ENCODE results near the gene SACS.
A peak's percentile ranks its signal among the peaks of the same experiment; 100 is the strongest.
"Not testable (repeated sequence)": the region's sequence is repeated elsewhere in the genome, so short reads cannot be mapped to it uniquely, and the experiment has no call there.

SACS gene

DNA sequence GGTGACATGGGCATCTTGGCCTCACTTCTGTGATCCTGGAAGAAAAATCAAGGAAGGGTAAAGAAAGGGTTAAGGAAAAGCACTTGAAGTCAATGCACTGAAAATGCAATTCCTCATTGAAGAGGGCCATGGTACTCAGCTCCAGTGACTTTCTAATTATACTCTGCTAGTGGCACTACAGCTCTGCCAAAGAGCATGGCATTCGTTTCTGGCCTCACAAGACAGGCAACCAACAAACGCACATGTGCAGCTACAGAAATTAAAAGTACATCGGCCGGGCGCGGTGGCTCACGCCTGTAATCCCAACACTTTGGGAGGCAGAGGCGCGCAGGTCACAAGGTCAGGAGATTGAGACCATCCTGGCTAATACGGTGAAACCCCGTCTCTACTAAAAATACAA, 21.8 kb downstream of the SACS start:
- DNase-seq (ENCODE audit: low spot score), result no peak

DNA sequence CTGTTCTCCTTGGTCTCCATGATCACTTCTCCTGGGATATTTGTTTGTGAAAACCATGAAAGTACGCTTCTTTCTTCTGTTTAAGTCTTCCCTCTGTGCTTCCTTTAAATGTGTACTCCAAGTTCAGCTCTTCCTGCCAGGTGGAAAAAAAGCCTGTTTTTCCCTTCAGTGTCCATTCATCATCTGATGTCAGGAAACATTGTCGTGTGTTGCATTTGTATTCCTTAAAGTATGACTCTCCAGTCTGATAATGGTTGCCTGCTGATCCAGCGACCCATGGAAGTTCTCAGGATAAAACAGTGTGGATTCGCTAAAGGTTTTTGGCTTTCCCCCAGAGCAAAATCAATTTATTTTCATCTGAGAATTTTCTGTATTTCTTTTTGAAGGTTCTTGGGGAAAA, 22.3 kb downstream of the SACS start:
- DNase-seq (ENCODE audit: low spot score), result no peak

DNA sequence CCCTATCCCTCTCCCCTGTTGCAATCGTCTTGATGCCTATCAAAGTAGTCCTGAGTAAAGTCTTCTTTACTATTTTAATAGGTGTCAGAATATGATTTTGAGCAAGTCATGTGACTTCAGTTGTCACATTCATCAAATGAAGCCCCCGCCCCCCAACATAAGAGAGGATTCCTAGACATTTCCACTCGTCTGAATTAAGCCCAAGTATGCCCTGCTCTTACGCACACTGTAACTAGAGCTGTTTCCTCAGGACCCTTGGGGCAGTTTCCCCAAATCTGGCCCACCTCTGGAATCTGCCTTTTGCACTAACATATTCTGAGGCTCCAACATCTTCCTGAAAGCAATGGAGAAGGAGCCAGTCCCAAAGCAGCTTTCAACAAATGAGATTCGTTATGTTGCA, 25.5 kb downstream of the SACS start:
- DNase-seq (ENCODE audit: low spot score), result no peak

DNA sequence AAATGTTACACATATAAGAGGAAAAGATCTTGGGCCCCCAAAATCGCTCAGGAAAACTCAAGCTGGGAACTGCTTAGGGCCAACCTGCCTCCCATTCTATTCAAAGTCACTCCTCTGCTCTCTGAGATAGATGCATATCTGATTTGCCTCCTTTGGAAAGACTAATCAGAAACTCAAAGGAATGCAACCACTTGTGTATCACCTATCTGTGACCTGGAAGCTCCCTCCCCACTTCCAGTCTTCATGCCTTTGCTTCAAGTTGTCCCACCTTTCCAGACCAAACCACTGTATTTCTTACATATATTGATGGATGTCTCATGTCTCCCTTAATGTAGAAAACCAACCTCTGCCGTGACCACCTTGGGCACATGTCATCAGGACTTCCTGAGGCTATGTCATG, 32.3 kb downstream of the SACS start:
- DNase-seq (ENCODE audit: low spot score), result not testable (repeated sequence)

DNA sequence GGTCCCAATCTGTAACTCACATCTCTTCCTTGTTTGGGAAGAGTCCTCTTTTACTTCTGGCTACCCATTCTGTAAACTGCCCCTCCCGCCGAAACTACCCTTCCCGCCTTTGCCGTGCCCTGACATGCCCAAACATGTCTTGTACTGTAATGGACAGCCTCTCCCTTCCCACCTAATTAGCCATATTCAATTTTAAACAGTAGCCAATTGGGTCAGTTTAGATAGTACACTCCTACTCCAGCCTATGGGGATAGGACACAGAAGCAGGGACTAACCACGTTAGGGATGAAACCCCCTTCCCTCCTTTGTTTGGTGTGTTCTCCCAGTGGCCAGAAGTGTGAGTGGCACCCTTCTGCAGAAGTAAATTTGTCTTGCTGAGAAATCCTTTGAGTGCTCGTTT, 34.2 kb downstream of the SACS start:
- DNase-seq (ENCODE audit: low spot score), result no peak

DNA sequence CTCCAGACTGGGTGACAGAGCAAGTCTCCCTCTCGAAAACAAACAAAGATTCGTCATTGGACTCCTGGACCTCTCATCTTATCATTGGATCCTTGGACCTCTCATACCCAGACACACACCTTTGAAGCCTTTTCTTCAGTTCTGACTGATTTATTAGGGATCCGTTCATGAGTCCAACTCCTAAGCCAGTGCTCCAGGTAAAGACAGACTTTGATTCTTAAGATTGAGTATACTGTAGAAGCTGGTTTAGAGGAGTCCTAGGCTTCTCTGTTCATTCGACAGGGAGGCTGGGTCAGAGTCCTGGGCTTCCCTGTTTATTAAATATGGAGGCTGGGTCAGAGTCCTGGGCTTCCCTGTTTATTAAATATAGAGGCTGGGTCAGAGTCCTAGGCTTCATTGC, 38.7 kb downstream of the SACS start:
- DNase-seq (ENCODE audit: low spot score), result no peak

DNA sequence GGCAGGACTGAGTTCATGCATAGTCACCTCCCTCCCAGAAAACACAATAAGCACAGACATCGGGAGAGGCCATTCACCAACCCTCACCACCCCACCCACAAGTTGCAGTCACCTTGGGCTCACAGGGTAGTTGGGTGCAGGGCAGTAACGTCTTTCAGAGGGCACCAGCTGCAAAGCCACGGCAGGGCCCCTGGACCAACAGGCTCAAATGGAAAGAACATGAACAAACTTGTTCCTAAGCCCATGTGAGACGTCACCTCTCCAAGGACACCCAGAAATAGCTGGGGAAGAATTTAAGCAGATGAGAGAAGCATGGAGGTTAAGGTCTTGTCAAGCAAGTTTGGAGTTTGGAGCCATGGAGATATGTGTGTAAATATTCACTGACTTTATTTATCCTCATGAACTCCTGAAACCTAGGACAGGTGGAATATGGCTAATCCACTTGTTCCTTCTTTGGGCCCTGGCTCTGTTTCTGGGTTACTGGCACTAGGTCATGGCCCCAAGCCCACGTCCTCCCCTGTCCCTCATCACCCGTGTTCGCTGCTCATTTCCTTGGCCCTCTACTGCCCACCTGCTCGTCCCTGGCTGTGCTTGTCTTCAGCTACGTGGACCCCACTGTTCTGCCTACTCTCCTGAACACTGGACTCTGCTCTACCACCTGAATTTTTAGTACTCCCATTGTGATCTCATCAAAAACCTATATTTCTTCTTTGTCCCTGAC, 40.4 kb downstream of the SACS start:
- no peak for DNase-seq (ENCODE audit: low spot score)

DNA sequence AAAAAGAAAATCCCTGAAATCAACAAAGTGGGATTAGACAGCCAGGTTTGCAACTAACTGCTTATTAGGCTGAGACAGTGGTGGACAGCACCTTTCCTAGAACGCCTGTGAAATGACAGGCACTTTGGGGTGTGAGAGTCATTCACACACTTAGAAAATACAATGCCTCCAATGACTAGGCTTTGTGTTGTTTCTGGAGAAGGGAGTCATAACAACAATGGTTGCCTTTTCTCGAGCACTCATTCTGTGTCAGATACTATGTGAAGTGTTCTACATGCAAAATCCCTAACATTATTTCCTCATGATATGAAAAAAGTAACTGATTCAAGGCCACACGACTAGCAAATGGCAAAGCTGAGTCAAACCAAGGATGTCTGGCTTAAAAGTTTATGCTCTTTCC, 41.2 kb downstream of the SACS start:
- no peak for DNase-seq (ENCODE audit: low spot score)

DNA sequence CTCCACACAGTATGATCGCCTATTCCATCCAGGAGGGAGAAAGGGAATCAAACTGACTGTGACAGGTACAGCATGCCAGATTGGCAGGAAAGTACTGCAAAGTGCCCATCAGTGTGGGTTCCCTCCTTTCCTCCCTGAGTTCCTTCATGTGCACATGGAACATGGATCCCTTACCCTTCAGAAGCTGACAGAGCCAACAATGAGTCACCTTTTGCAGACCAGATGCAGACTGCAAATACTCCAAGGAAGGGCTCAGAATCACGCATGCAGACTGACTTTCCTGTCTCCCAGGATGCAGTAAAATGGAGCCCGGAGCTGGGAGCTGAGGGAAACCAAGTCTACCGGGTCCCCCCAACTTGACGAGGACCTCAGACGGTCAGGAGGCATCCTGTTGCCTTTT, 41.8 kb downstream of the SACS start:
- DNase-seq (ENCODE audit: low spot score), result no peak

DNA sequence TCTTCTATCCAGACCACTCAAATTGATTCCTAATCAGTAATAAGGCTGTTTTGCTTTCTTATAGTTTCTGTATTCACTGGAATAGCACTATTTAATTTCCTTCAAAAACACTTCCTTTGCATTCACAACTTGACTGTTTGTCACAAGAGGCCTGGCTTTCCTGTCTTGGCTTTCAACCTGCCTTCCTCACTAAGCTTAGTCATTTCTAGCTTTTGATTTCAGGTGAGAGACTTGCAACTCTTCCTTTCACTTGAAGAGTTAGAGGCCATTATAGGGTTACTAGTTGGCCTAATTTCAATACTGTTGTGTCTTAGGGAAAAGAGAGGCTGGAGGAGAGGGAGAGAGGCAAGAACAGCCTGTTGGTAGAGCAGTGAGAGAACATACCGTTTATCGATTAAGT, 47.0 kb downstream of the SACS start:
- no peak for DNase-seq (ENCODE audit: low spot score)

DNA sequence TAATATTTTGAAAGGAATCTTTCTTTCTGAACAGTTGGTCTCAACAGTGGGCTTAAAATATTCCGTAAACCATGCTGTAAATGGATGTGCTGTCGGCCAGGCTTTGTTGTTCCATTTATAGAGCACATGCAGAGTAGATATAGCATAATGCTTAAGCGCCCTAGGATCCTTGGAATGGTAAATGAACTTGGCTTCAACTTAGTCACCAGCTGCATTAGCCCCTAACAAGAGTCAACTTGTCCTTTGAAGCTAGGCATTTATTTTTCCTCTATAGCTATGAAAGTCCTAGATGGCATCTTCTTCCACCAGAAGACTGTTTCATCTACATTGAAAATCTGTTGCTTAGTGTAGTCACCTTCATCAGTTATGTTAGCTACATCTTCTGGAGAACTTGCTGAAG, 47.6 kb downstream of the SACS start:
- DNase-seq (ENCODE audit: low spot score), result no peak

DNA sequence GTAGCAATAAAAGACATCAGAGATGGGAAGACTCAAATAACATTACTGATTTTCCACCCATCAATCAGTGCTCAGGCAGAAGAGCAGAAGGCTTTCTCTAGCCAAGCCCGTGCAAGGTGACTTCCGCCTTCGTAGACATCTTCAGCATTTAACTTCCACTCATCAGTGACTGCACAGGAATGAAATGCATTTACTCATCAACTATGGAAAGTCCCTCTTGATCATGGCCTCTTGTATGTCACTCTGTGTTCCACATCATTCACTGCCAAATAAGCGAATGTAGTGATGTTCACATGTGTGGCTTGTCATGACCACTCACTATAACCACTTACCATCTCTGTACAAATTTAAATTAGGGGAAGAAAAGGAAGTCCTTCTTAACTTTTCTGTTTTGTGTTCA, 49.4 kb downstream of the SACS start:
- no peak for DNase-seq (ENCODE audit: low spot score)

DNA sequence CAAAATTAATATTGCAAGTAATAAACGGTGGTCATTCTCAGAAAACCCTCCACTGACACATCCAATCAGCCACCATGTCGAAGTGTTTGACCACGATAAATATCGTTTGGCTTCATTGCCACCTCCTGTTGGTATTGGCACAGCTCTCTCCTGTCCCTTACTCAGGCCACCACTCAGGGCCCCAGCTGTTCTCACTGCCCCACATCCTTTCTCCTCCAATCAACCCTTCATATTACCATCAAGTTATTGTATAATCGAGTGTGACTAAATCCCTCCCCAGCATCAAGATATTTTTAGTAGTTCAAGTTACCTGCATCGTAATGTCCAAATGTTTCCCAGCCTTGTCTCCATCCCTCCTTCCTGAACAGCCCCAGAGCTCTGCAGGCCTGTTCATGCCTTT, 50.4 kb downstream of the SACS start:
- no peak for DNase-seq (ENCODE audit: low spot score)

DNA sequence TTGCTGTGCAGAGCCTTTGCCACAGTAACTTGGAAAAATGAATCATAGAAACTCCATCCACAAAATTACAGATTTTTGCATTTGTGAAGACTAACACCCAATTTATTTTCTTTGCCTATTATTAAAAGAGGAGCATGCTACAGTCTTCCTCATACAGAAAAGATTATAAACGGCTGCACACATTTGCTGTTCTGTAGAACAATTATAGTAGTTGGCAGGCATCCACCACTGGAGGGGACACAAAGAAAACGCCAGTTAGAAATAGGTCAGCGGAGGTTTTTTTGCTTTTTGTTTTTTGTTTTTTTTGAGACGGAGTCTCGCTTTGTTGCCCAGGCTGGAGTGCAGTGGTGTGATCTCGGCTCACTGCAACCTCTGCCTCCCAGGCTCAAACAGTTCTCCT, 51.6 kb downstream of the SACS start:
- no peak for DNase-seq (ENCODE audit: low spot score)

DNA sequence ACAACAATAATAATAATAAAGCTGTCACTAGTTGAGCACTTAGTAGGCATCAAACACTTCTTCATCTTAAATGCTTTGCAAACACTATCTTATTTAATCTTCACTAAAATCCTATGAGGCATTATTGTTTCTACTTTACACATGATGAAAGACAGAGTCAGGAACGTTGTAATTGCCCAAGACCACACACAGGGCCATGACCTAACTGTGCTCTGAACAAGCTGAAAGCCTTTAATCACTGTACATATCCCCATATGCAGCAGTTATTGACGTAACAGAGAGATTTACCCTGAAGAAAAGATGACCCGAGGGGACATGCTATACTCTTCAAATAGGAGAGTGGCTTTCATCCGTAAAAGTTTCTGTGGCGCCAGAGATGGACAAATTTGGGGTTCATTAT, 53.0 kb downstream of the SACS start:
- DNase-seq (ENCODE audit: low spot score), result no peak

DNA sequence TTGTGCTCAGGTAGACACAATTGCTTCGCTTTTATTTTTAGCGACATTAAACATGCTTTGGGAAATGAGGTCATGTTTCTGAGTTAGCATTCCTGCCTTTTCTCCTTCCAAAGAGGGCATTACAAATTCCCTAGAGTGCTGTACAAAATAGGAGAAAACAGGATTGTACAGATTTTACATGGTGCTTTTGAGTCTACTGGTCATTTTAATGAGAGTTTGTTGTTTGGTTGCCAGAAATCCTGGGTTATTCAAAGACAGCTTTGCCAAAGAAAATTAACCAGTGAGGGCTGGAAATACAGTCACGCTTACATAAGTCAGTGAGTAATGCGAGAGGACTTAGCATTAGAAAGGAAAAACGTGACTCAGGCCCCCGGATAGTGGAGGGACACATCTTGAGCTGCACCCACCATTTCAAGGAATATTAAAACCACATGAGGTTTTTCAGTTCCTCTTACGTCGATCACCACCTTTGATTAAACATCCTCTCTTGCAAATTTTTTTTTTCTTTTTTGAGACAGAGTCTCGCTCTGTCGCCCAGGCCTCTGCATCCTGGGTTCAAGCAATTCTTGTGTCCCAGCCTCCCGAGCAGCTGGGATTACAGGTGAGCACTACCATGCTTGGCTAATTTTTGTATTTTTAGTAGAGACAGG, 55.4 kb downstream of the SACS start:
- no peak for DNase-seq (ENCODE audit: low spot score)

DNA sequence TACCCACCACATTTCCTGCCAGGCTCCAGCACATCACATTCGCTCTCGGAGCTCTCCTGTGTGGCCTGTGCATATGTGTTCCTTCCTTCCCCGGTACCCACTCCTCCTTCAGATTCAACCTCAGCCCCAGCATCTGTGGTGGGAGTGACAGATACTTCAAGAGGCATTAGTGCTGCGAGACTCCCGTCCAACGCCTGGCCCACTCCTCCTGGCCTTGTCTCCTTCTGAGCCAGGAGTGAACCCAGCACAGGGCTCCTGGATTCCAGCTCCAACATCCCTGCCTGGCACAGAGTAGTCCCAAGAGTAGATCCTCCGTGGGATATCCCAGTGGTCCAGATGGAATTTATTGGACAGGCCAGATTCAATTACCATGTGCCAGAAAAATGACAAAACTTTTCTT, 55.9 kb downstream of the SACS start:
- DNase-seq (ENCODE audit: low spot score), result no peak

DNA sequence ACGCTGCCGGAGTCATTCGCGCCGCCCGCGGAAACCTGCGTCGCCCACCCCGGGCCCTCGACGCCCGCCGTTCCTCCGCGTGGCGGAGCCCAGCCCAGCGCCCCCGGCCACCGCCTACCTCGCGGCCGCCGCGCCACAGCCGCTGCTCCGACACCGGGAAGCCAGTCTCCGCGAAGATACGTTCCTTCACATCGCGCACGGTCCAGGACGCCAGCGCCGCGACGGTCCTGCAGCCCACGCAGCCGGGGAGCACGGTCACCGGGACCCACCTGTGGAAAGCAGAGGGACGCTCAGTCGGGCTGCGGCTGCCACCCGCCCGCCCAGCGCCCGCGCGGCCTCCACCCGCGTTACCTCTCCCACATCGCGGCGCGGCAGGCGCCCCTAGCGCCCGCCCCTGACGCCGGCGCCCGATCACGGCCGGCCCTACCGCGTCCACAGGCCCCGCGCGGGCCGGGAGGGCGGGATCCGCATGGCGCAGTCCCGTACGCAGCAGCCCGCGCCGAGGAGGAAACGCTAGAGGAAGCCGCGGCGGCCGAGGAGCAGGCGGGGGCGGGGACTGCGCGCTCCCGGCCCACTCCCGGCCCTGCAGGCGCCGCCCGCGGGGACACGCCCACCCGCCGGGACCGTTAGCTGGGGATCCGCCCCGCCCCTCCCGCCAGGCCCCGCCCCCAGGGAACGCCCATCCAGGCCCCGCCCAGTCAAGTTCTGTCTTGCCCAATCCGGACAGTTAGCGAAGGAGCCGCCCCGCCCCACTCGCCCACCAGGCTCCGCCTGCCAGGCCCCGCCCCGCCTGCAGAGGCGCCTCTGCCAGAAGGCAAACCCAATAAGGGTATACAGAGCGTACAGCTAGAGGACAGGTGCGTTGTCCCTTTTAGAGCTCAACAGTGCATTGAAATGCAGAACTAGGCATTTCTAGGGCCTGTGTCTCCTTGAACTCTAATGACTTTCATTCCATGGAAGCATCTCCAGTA, 58.2 kb downstream of the SACS start:
- peak; percentile 93 for DNase-seq (ENCODE audit: low spot score)

DNA sequence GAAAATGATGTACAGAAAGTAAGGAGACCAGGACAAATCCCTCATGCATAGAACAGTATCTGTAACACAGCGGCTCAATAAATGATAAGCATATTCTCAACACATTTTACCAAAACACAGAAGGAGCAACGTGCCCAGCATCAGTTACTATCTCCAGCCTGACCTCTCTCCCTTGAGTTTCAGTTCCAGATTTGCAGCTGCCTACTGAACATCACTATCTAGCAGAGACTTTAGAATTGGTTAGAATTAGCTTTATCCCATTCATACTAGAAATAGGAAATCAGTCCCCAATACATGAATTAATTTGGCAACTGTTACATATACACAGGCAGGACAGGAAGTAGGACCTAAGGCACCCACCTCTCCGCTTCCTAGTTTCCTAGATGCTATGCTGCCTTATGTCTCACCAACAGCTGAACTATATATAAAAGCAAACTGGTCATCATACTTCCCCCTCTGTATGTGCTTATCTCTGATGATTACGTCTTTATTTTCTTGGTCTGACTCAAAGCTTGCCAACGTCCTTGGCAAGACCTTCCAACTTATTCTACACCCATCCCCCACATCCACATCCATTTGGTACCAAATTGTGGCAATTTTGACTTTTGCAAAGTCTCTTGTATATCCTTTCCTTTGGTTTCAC, 61.1 kb downstream of the SACS start:
- no peak for DNase-seq (ENCODE audit: low spot score)

DNA sequence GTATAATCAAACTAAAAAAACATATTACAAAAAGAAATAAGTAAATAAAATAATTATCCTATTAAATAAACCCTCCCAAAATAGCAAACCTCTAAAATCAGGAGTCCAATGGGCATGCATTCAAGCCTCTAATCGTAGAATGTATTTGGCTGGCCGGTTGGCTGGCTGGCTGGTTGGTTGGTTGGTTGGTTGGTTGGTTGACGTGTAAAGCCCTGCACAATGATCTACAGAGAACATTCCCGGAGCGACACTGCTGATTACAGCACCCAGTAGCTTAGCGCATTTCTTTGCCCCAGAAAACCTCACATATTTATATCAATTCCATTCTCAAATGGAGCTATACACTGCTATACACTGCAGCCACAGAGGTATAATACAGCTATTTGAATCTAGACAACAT, 65.6 kb downstream of the SACS start:
- no peak for DNase-seq (ENCODE audit: low spot score)

DNA sequence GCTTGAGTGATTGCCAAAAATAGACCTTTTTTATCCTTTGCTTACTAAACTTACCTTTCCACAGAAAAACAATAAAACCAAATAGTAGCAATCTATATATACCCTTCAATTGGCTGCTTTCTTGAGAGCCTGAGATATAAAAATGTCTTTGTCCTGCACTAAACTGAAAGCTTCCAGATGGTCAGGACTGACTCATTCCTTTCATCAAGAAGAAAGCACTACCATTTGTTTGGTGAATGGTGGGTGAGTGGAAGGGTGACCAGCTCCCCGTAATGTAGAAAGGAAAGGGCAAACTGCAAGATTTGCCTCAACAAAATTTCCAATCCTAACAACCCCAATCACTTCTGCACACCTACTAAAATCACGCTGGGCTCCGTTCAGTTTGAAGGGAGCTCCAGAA, 67.8 kb downstream of the SACS start:
- no peak for DNase-seq (ENCODE audit: low spot score)

DNA sequence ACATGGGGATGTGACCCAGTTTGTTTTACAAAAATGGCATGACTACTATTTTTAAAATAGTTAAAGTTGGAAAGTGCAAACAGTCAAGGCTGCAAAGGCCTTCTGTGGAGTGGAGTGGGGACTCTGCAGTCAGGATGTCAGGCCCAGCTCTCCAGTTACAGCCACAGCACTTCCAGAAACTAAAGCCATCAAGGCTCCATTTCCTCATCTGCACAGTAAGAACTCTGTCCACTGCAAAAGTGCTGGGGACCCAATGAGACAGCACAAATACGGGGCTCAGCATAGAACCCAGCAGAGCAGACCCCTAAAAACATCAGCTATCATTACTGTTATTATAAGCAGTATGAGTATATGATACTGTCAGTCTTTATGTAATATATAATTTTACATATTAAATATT, 73.6 kb downstream of the SACS start:
- DNase-seq (ENCODE audit: low spot score), result no peak

DNA sequence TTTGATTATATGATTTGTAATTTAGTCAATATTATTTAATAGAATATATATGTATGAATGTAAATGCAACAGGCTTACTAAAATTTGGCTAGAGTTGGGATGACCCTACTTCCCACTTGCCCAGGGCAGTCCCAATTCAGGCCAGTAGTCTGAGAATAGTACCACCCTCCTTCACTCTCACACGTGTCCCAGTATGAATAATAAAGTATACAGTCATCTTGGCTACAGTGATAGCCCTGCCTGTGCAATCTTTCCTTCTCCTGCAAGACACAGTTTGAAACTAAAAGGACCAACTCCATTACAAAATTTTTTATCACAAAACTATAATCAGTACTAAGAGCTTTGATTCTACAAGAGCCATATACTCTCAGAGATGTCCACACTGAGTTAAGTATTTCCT, 76.2 kb downstream of the SACS start:
- DNase-seq (ENCODE audit: low spot score), result no peak

Data from LoVo (cell line).